ENCODE results near the gene TCEA2.

DNA sequence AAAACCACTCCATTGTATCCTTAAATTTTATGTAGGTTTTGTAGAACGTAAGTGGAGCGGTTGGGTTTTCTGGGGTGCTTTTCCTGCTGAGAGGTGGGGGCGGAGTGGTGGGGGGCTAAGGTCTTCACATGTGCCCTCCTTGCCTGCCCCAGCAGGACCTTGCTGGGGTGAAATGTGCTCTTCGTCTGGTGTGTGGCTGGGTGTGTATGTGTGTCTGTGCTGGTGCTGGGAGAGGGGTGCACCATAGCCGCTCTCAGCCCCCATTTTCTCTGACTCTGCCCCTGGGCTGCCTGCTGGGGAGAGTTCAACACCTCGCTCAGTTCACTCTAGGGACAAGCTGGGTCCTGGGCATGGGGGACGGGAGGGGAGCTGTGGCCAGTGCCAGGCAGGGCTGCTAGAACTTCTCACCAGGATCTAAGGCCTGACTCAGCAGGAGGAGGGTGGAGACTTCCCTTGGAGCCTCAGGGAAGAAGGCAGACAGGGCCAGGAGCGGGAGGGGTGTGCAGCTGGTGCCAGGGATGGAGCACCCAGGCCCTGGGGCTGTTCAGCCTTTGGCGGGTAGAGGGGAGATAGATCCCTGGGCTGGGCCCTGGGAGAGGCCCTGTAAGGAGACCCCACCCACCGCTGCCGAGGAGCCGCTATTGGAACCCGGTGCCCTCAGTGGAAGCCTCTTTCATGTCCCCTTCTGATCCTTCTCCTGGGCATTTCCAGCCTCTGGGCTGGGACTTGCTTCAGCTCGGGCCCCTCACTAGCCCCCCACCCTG, 18.3 kb upstream of the TCEA2 start:
- TF ChIP-seq, protein P1, sequence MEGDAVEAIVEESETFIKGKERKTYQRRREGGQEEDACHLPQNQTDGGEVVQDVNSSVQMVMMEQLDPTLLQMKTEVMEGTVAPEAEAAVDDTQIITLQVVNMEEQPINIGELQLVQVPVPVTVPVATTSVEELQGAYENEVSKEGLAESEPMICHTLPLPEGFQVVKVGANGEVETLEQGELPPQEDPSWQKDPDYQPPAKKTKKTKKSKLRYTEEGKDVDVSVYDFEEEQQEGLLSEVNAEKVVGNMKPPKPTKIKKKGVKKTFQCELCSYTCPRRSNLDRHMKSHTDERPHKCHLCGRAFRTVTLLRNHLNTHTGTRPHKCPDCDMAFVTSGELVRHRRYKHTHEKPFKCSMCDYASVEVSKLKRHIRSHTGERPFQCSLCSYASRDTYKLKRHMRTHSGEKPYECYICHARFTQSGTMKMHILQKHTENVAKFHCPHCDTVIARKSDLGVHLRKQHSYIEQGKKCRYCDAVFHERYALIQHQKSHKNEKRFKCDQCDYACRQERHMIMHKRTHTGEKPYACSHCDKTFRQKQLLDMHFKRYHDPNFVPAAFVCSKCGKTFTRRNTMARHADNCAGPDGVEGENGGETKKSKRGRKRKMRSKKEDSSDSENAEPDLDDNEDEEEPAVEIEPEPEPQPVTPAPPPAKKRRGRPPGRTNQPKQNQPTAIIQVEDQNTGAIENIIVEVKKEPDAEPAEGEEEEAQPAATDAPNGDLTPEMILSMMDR (IDR thresholded peaks at IDR 0.05): no peak
- no peak for TF ChIP-seq POLR2A (IDR thresholded peaks at IDR 0.05)
